T-helper 2 cell treated with Interferon-gamma antibody and Interleukin-4, amounts not matched to agents 5 μg/mL and 100 μg/mL, for 36 hours (primary cell): ENCODE results near the gene PDE11A.
"Not testable (repeated sequence)": the region's sequence is repeated elsewhere in the genome, so short reads cannot be mapped to it uniquely, and the experiment has no call there.

Experiments
- DNase-seq: peaks from one replicate; pipeline ENCODE4 v3.0.0; 2021; ENCODE audit warnings: low spot score
- H3K27ac Mint-ChIP-seq: one replicate; pipeline ENCODE4 v1.8.0; 2021; ENCODE audit warnings: mild to moderate bottlenecking, mixed read lengths
- H3K27me3 Mint-ChIP-seq: one replicate; pipeline ENCODE4 v1.8.0; 2021; ENCODE audit warnings: low read depth, mixed read lengths
- H3K36me3 Mint-ChIP-seq: one replicate; pipeline ENCODE4 v1.8.0; 2021; ENCODE audit warnings: low read depth, mixed read lengths
- H3K4me1 Mint-ChIP-seq: one replicate; pipeline ENCODE4 v1.8.0; 2021; ENCODE audit warnings: low read depth, mixed read lengths
- H3K4me3 Mint-ChIP-seq: one replicate; pipeline ENCODE4 v1.8.0; 2022; ENCODE audit warnings: mild to moderate bottlenecking, moderate library complexity, mixed read lengths
- H3K9me3 Mint-ChIP-seq: one replicate; pipeline ENCODE4 v1.8.0; 2021; ENCODE audit warnings: mixed read lengths

Gene PDE11A

GRCh38 chr2:178066890-178067669 is 5.5 kb downstream of the PDE11A start:
- Mint-ChIP-seq H3K27me3 (peaks cover 23% of the 10 kb centered on the region), H3K27ac (no peak overlapping the region), H3K4me3 (no peak overlapping the region), H3K9me3 (no peaks in the 10 kb centered on the region), H3K36me3 (no peaks in the 10 kb centered on the region), H3K4me1 (no peaks in the 10 kb centered on the region)
- DNase-seq: no peak

- Mint-ChIP-seq H3K27me3 (peaks cover 18% of the 10 kb centered on the region), H3K36me3 (no peaks in the 10 kb centered on the region), H3K4me1 (no peaks in the 10 kb centered on the region), H3K9me3 (no peaks in the 10 kb centered on the region), H3K27ac (no peak overlapping the region), H3K4me3 (no peak overlapping the region)
- no peak for DNase-seq
Measured at GRCh38 chr2:178066324-178066723, 6.3 kb downstream of the PDE11A start.

- DNase-seq: no peak
- Mint-ChIP-seq H3K27me3 (no peaks in the 10 kb centered on the region), H3K4me3 (no peak overlapping the region), H3K9me3 (no peaks in the 10 kb centered on the region), H3K36me3 (no peaks in the 10 kb centered on the region), H3K27ac (no peak overlapping the region), H3K4me1 (no peaks in the 10 kb centered on the region)
Measured at GRCh38 chr2:178059681-178060080, 12.9 kb downstream of the PDE11A start.

GRCh38 chr2:178059111-178059510 is 13.5 kb downstream of the PDE11A start:
- Mint-ChIP-seq H3K4me3 (no peak overlapping the region), H3K36me3 (no peaks in the 10 kb centered on the region), H3K9me3 (no peaks in the 10 kb centered on the region), H3K27me3 (no peaks in the 10 kb centered on the region), H3K4me1 (no peaks in the 10 kb centered on the region), H3K27ac (no peak overlapping the region)
- no peak for DNase-seq

- H3K4me1 Mint-ChIP-seq: no peaks in the 10 kb centered on the region
- no peaks in the 10 kb centered on the region for H3K36me3 Mint-ChIP-seq
- DNase-seq: no peak
- no peaks in the 10 kb centered on the region for H3K9me3 Mint-ChIP-seq
- H3K4me3 Mint-ChIP-seq: no peak overlapping the region
- H3K27me3 Mint-ChIP-seq: peaks cover under 1% of the 10 kb centered on the region
- no peak overlapping the region for H3K27ac Mint-ChIP-seq
Measured at GRCh38 chr2:178057179-178057680, 15.3 kb downstream of the PDE11A start.

- DNase-seq: no peak
- no peaks in the 10 kb centered on the region for H3K9me3 Mint-ChIP-seq
- H3K27me3 Mint-ChIP-seq: peaks cover 2% of the 10 kb centered on the region
- no peaks in the 10 kb centered on the region for H3K36me3 Mint-ChIP-seq
- no peak overlapping the region for H3K27ac Mint-ChIP-seq
- H3K4me1 Mint-ChIP-seq: no peaks in the 10 kb centered on the region
- H3K4me3 Mint-ChIP-seq: no peak overlapping the region
Measured at GRCh38 chr2:178056345-178056744, 16.2 kb downstream of the PDE11A start.

GRCh38 chr2:178051257-178051656 is 21.3 kb downstream of the PDE11A start:
- not testable (repeated sequence) for DNase-seq, H3K36me3 Mint-ChIP-seq, H3K9me3 Mint-ChIP-seq, H3K4me1 Mint-ChIP-seq, H3K4me3 Mint-ChIP-seq, H3K27me3 Mint-ChIP-seq, H3K27ac Mint-ChIP-seq

GRCh38 chr2:178047391-178047790 is 25.2 kb downstream of the PDE11A start:
- Mint-ChIP-seq H3K36me3 (no peaks in the 10 kb centered on the region), H3K4me1 (no peaks in the 10 kb centered on the region), H3K4me3 (no peak overlapping the region), H3K27me3 (peaks cover 2% of the 10 kb centered on the region), H3K9me3 (no peaks in the 10 kb centered on the region), H3K27ac (no peak overlapping the region)
- no peak for DNase-seq

- H3K36me3 Mint-ChIP-seq: no peaks in the 10 kb centered on the region
- H3K27me3 Mint-ChIP-seq: peaks cover under 1% of the 10 kb centered on the region
- no peak overlapping the region for H3K27ac Mint-ChIP-seq
- H3K4me3 Mint-ChIP-seq: no peak overlapping the region
- no peaks in the 10 kb centered on the region for H3K9me3 Mint-ChIP-seq
- H3K4me1 Mint-ChIP-seq: no peaks in the 10 kb centered on the region
- DNase-seq: no peak
Measured at GRCh38 chr2:178044836-178045235, 27.7 kb downstream of the PDE11A start.

GRCh38 chr2:178043266-178043665 is 29.3 kb downstream of the PDE11A start:
- no peaks in the 10 kb centered on the region for H3K4me1 Mint-ChIP-seq
- DNase-seq: no peak
- H3K27me3 Mint-ChIP-seq: peaks cover 2% of the 10 kb centered on the region
- no peaks in the 10 kb centered on the region for H3K36me3 Mint-ChIP-seq
- no peak overlapping the region for H3K4me3 Mint-ChIP-seq
- no peak overlapping the region for H3K27ac Mint-ChIP-seq
- no peaks in the 10 kb centered on the region for H3K9me3 Mint-ChIP-seq

GRCh38 chr2:178033583-178033982 is 39.0 kb downstream of the PDE11A start:
- H3K4me3 Mint-ChIP-seq, H3K9me3 Mint-ChIP-seq, H3K27me3 Mint-ChIP-seq, DNase-seq, H3K27ac Mint-ChIP-seq, H3K4me1 Mint-ChIP-seq, H3K36me3 Mint-ChIP-seq: not testable (repeated sequence)

GRCh38 chr2:178029342-178029741 is 43.2 kb downstream of the PDE11A start:
- no peak overlapping the region for H3K27ac Mint-ChIP-seq
- no peak overlapping the region for H3K4me3 Mint-ChIP-seq
- H3K4me1 Mint-ChIP-seq: no peaks in the 10 kb centered on the region
- no peaks in the 10 kb centered on the region for H3K9me3 Mint-ChIP-seq
- no peaks in the 10 kb centered on the region for H3K27me3 Mint-ChIP-seq
- DNase-seq: no peak
- no peaks in the 10 kb centered on the region for H3K36me3 Mint-ChIP-seq

- Mint-ChIP-seq H3K36me3 (no peaks in the 10 kb centered on the region), H3K9me3 (no peaks in the 10 kb centered on the region), H3K27ac (no peak overlapping the region), H3K4me3 (no peak overlapping the region), H3K4me1 (no peaks in the 10 kb centered on the region), H3K27me3 (no peaks in the 10 kb centered on the region)
- DNase-seq: no peak
Measured at GRCh38 chr2:178025551-178026185, 46.9 kb downstream of the PDE11A start.

- no peaks in the 10 kb centered on the region for H3K9me3 Mint-ChIP-seq
- no peaks in the 10 kb centered on the region for H3K4me1 Mint-ChIP-seq
- DNase-seq: no peak
- H3K36me3 Mint-ChIP-seq: no peaks in the 10 kb centered on the region
- no peak overlapping the region for H3K27ac Mint-ChIP-seq
- H3K27me3 Mint-ChIP-seq: no peaks in the 10 kb centered on the region
- no peak overlapping the region for H3K4me3 Mint-ChIP-seq
Measured at GRCh38 chr2:178018141-178018540, 54.4 kb downstream of the PDE11A start.
